ENCODE data around the gene SKIC3. TPM values are rescaled to one million over a fixed set of nuclear protein-coding genes. Genes with fewer than 3 reads are reported as not detected.

The SKIC3 gene
- total and polyA plus RNA-seq, 2 experiments from 2014 or later = 75.1 to 111 TPM

GRCh38 chr5:95519681-95520080 lies 35.1 kb downstream of the SKIC3 start:
- Histone ChIP-seq H2AFZ (no peak overlapping the region), H3K4me1 (ENCODE audit: insufficient read depth) (no peaks in the 10 kb centered on the region), H3K4me2 (no peak overlapping the region), H3K79me2 (replicated peaks; ENCODE audit: insufficient read depth) (no peaks in the 10 kb centered on the region), H4K20me1 (replicated peaks; ENCODE audit: insufficient read depth) (no peaks in the 10 kb centered on the region; the same call in 1 of the 2 replicates), H3K4me3 (no peak overlapping the region), H3K27me3 (ENCODE audit: insufficient read depth) (no peaks in the 10 kb centered on the region), H3F3A (replicated peaks; ENCODE audit: low read depth) (no peaks in the 10 kb centered on the region), H3K9me2 (ENCODE audit: insufficient read depth) (no peaks in the 10 kb centered on the region), H3K36me3 (ENCODE audit: insufficient read depth) (peaks cover 7% of the 10 kb centered on the region; the same call in 1 of the 2 replicates), H3K27ac (ENCODE audit: low read depth) (no peak overlapping the region)
- peaks cover 28% of the 10 kb centered on the region for H3K36me3 Mint-ChIP-seq (ENCODE audit: low read depth)
- H3K4me3 Mint-ChIP-seq = no peak overlapping the region
- no peak overlapping the region for H3K27ac Mint-ChIP-seq
- no peaks in the 10 kb centered on the region for H3K27me3 Mint-ChIP-seq (ENCODE audit: insufficient read depth, low read depth, poor library complexity)
- DNase-seq (ENCODE audit: low spot score) (no peak), ATAC-seq (no peak)
- TF ChIP-seq EZH2phosphoT487 (IDR thresholded peaks at IDR 0.05; ENCODE audit: unreplicated experiment) (no peak), NANOG (IDR thresholded peaks at IDR 0.05; ENCODE audit: borderline replicate concordance) (no peak), REST (IDR thresholded peaks at IDR 0.05; ENCODE audit: unreplicated experiment) (no peak), ZNF331 (CRISPR knock-in tag; IDR thresholded peaks at IDR 0.05; ENCODE audit: low read depth) (no peak), EZH2 (IDR thresholded peaks at IDR 0.05; ENCODE audit: low read depth, unreplicated experiment) (no peak), ETS1 (IDR thresholded peaks at IDR 0.05) (no peak), POLR2AphosphoS5 (IDR thresholded peaks at IDR 0.05; ENCODE audit: low read depth) (no peak), ZNF462 (CRISPR knock-in tag; IDR thresholded peaks at IDR 0.05) (no peak), CREB1 (CRISPR knock-in tag; IDR thresholded peaks at IDR 0.05; ENCODE audit: low read depth) (no peak), STAT1 (IDR thresholded peaks at IDR 0.05; ENCODE audit: unreplicated experiment) (no peak), CTCF (conservative IDR thresholded peaks at IDR 0.05; ENCODE audit: low read depth in 2 of 2) (no peak)
- H3K9me3 Mint-ChIP-seq = no peaks in the 10 kb centered on the region
- no peaks in the 10 kb centered on the region for H3K4me1 Mint-ChIP-seq

Measured in GM23338 (cell line).